AG08396 (cell line): Measurements from ENCODE around the gene GPANK1.

Experiments
- DNase-seq: peaks from one replicate; pipeline ENCODE4 v3.0.0; 2012; ENCODE audit warnings: low spot score, mixed read lengths

The GPANK1 gene

GRCh38 chr6:31639449-31639861, 25.3 kb downstream of the GPANK1 start:
- peak; percentile 55 for DNase-seq

GRCh38 chr6:31639043-31639442, 25.8 kb downstream of the GPANK1 start:
- no peak for DNase-seq

- no peak for DNase-seq
Observed at GRCh38 chr6:31636698-31637596, 27.9 kb downstream of the GPANK1 start.

GRCh38 chr6:31634969-31635575, 29.7 kb downstream of the GPANK1 start:
- no peak for DNase-seq

- no peak for DNase-seq
Observed at GRCh38 chr6:31634131-31634530, 30.7 kb downstream of the GPANK1 start.

GRCh38 chr6:31633447-31633846, 31.4 kb downstream of the GPANK1 start:
- DNase-seq = no peak

- no peak for DNase-seq
Observed at GRCh38 chr6:31632279-31632946, 32.4 kb downstream of the GPANK1 start.

- no peak for DNase-seq
Observed at GRCh38 chr6:31631681-31632278, 33.0 kb downstream of the GPANK1 start.

GRCh38 chr6:31631209-31631608, 33.6 kb downstream of the GPANK1 start:
- no peak for DNase-seq

- DNase-seq = no peak
Observed at GRCh38 chr6:31630177-31630934, 34.4 kb downstream of the GPANK1 start.

GRCh38 chr6:31629014-31629413, 35.8 kb downstream of the GPANK1 start:
- DNase-seq = no peak

GRCh38 chr6:31627690-31628287, 37.0 kb downstream of the GPANK1 start:
- no peak for DNase-seq

- DNase-seq = no peak
Observed at GRCh38 chr6:31626952-31627351, 37.8 kb downstream of the GPANK1 start.

- no peak for DNase-seq
Observed at GRCh38 chr6:31624070-31624469, 40.7 kb downstream of the GPANK1 start.

- no peak for DNase-seq
Observed at GRCh38 chr6:31622684-31623091, 42.1 kb downstream of the GPANK1 start.

GRCh38 chr6:31621991-31622390, 42.8 kb downstream of the GPANK1 start:
- peak; percentile 29 for DNase-seq

GRCh38 chr6:31621320-31621939, 43.4 kb downstream of the GPANK1 start:
- DNase-seq = no peak

GRCh38 chr6:31620586-31621319, 44.0 kb downstream of the GPANK1 start, which contains the start of gene PRRC2A:
TSS of gene PRRC2A (plus strand) at chr6:31620715. CDS start at chr6:31622790, 2,075 bp downstream.
- DNase-seq = peak; percentile 83

GRCh38 chr6:31619805-31620585, 44.8 kb downstream of the GPANK1 start:
- DNase-seq = peak; percentile 98
